CD14-positive monocyte (primary cell): ENCODE data around the gene PKIB. TPM values are rescaled to one million over a fixed set of nuclear protein-coding genes. Genes with fewer than 3 reads are reported as not detected.

Experiments used
- DNase-seq, 3 donors: peaks; one replicate each; pipeline ENCODE4 v3.0.0-alpha.2; 2011 to 2022
- H2AFZ ChIP-seq: 2 replicates; pipeline ENCODE4 v1.6.0; 2012; ENCODE audit warnings: mild to moderate bottlenecking, low read depth, low read length, inconsistent platforms; ENCODE audit not compliant: insufficient read depth, poor library complexity, severe bottlenecking
- H3K27ac ChIP-seq, 2 donors: 1 replicate in 1 of 2; 2 replicates in 1 of 2; pipeline ENCODE4 v1.5.1; 2012 to 2013; ENCODE audit warnings: low read length in 2 of 2, control low read depth in 1 of 2, inconsistent platforms in 1 of 2, low read depth in 1 of 2, mild to moderate bottlenecking in 1 of 2
- H3K27me3 ChIP-seq, 2 donors: one replicate each; pipeline versions ENCODE4 v1.6.0 to v1.6.1; 2011 to 2013; ENCODE audit warnings: low read length in 2 of 2; ENCODE audit not compliant: control insufficient read depth in 2 of 2, insufficient read depth in 2 of 2
- H3K36me3 ChIP-seq, 2 donors: replicated peaks in 1 of 2; 1 replicate in 1 of 2; 2 replicates in 1 of 2; pipeline versions ENCODE4 v1.5.1 to v1.6.1; 2012 to 2013; ENCODE audit warnings: low read length in 2 of 2, control low read depth in 1 of 2, inconsistent platforms in 1 of 2, mild to moderate bottlenecking in 1 of 2; ENCODE audit not compliant: insufficient read depth in 2 of 2, control insufficient read depth in 1 of 2
- H3K4me1 ChIP-seq, 2 donors: 1 replicate in 1 of 2; 2 replicates in 1 of 2; pipeline versions ENCODE4 v1.5.1 to v1.6.1; 2012 to 2013; ENCODE audit warnings: low read length in 2 of 2, control low read depth in 1 of 2, inconsistent platforms in 1 of 2, mild to moderate bottlenecking in 1 of 2, moderate library complexity in 1 of 2; ENCODE audit not compliant: insufficient read depth in 2 of 2, control insufficient read depth in 1 of 2
- H3K4me2 ChIP-seq: replicated peaks from 2 replicates; pipeline ENCODE3; 2012; ENCODE audit warnings: low read length, moderate library complexity, mild to moderate bottlenecking; ENCODE audit not compliant: poor library complexity, severe bottlenecking; ENCODE audit errors: extremely low read depth
- H3K4me3 ChIP-seq, 3 experiments: fragments of 200-600 bp in 1 of 3; sonication (generic) in 1 of 3; replicated peaks in 1 of 3; 1 replicate in 2 of 3; 2 replicates in 1 of 3; pipeline ENCODE4 v1.5.1; 2011 to 2013; ENCODE audit warnings: low read length in 3 of 3, mild to moderate bottlenecking in 3 of 3, control low read depth in 2 of 3, low read depth in 2 of 3, inconsistent platforms in 1 of 3, moderate library complexity in 1 of 3
- H3K79me2 ChIP-seq: 2 replicates; pipeline ENCODE4 v1.6.0; 2012; ENCODE audit warnings: mild to moderate bottlenecking, control low read depth, inconsistent platforms, low read length, moderate library complexity; ENCODE audit not compliant: insufficient read depth
- H3K9ac ChIP-seq: 2 replicates; pipeline ENCODE4 v1.6.0; 2017; ENCODE audit warnings: low read length, mild to moderate bottlenecking; ENCODE audit not compliant: insufficient read depth, poor library complexity, severe bottlenecking
- H3K9me3 ChIP-seq, 2 donors: replicated peaks in 1 of 2; 1 replicate in 1 of 2; 2 replicates in 1 of 2; pipeline versions ENCODE4 v1.5.1 to v1.6.1; 2012 to 2013; ENCODE audit warnings: low read length in 2 of 2, control low read depth in 1 of 2; ENCODE audit not compliant: control insufficient read depth in 1 of 2, insufficient read depth in 1 of 2
- H4K20me1 ChIP-seq: 2 replicates; pipeline ENCODE4 v1.6.0; 2012; ENCODE audit warnings: mild to moderate bottlenecking, low read length, control low read depth, moderate library complexity; ENCODE audit not compliant: insufficient read depth
- H3K27ac Mint-ChIP-seq, 7 donors: one replicate each; pipeline ENCODE4 v1.8.0; 2020; ENCODE audit warnings: mild to moderate bottlenecking in 7 of 7, mixed read lengths in 7 of 7, moderate library complexity in 6 of 7, inconsistent platforms in 2 of 7
- H3K27me3 Mint-ChIP-seq, 3 donors: one replicate each; pipeline ENCODE4 v1.8.0; 2021 to 2022; ENCODE audit warnings: low read depth in 3 of 3, mild to moderate bottlenecking in 3 of 3, mixed read lengths in 3 of 3, moderate library complexity in 3 of 3, inconsistent platforms in 1 of 3
- H3K36me3 Mint-ChIP-seq, 2 donors: one replicate each; pipeline ENCODE4 v1.8.0; 2020; ENCODE audit warnings: mixed read lengths in 2 of 2, inconsistent platforms in 1 of 2, mild to moderate bottlenecking in 1 of 2
- H3K4me1 Mint-ChIP-seq: one replicate; pipeline ENCODE4 v1.8.0; 2020; ENCODE audit warnings: mild to moderate bottlenecking, mixed read lengths
- H3K4me3 Mint-ChIP-seq, 2 donors: one replicate each; pipeline ENCODE4 v1.8.0; 2020; ENCODE audit warnings: mild to moderate bottlenecking in 2 of 2, mixed read lengths in 2 of 2, moderate library complexity in 1 of 2
- H3K9me3 Mint-ChIP-seq, 7 donors: one replicate each; pipeline ENCODE4 v1.8.0; 2020 to 2022; ENCODE audit warnings: mixed read lengths in 7 of 7, mild to moderate bottlenecking in 6 of 7, moderate library complexity in 6 of 7, inconsistent platforms in 2 of 7
- CTCF ChIP-seq: fragments of 200-600 bp; IDR thresholded peaks from one replicate; pipeline ENCODE4 v1.8.0; 2022; ENCODE audit warnings: antibody characterized with exemption, mild to moderate bottlenecking
- WGBS: methylation state at CpG from one replicate; pipeline ENCODE4 v1.1.5; 2013; ENCODE audit warnings: missing lambda C conversion rate; ENCODE audit not compliant: insufficient coverage; 5-methylcytosine and 5-hydroxymethylcytosine counted together
- intact Hi-C, 2 donors: fragments of 100-400 bp; cut with micrococcal nuclease; formaldehyde crosslinking; loops; one replicate each; pipeline versions ENCODE4 v1.15.0 to v1.15.1; 2023
- polyA plus RNA-seq, 3 donors: library from polyadenylated mRNA; depleted of rRNA in 1 of 3; unstranded in 2 of 3; stranded (reverse) in 1 of 3; fragments of 300-500 nt in 2 of 3; fragments of >200 nt in 1 of 3; fragmentation: Illumina TruSeq in 2 of 3; gene quantifications; 1 replicate in 2 of 3; 2 replicates in 1 of 3; pipeline ENCODE4 v1.2.3, GENCODE V29; 2012 to 2021

PKIB gene
- polyA plus RNA-seq, 3 donors, result 1.3 to 2.0 (median 1.4) TPM

- no CpG with 5 or more reads among the region's 2 CpGs for WGBS
- Mint-ChIP-seq H3K27me3 (peaks cover 0 to 6% (median 1%) of the 10 kb centered on the region in 3 donors), H3K4me1 (peaks cover 12% of the 10 kb centered on the region), H3K4me3 (no peak overlapping the region), H3K36me3 (no peaks in the 10 kb centered on the region), H3K9me3 (peaks cover 2 to 9% (median 3%) of the 10 kb centered on the region in 7 donors), H3K27ac (no peak overlapping the region)
- TF ChIP-seq CTCF, result no peak
- H3K4me1 ChIP-seq, result peaks cover 9 to 14% of the 10 kb centered on the region in 2 donors
- no peaks in the 10 kb centered on the region for H3K79me2 ChIP-seq
- intact Hi-C loops, result no loop called here
- no peaks in the 10 kb centered on the region for H3K27me3 ChIP-seq
- no peaks in the 10 kb centered on the region for H3K36me3 ChIP-seq
- H3K9ac ChIP-seq, result no peak overlapping the region
- H2AFZ ChIP-seq, result no peak overlapping the region
- no peaks in the 10 kb centered on the region for H4K20me1 ChIP-seq
- H3K9me3 ChIP-seq, result peaks cover 0 to 7% of the 10 kb centered on the region in 2 donors
- no peak overlapping the region for H3K4me2 ChIP-seq
- no peak for DNase-seq
- H3K4me3 ChIP-seq, result no peak overlapping the region
- no peak overlapping the region for H3K27ac ChIP-seq
Observed at GRCh38 chr6:122676688-122677087, 66.5 kb downstream of the PKIB start.

GRCh38 chr6:122677406-122677805 is 67.2 kb downstream of the PKIB start:
- intact Hi-C loops, result no loop called here
- peaks cover 12% of the 10 kb centered on the region for H3K4me1 Mint-ChIP-seq
- peaks cover 2 to 9% (median 3%) of the 10 kb centered on the region in 7 donors for H3K9me3 Mint-ChIP-seq

More at GRCh38 chr6:122677406-122677805, 67.2 kb downstream of the PKIB start:
- H3K4me2 ChIP-seq, result no peak overlapping the region
- WGBS, result 100% methylated on average over 1 of the region's 1 CpG
- no peak overlapping the region for H2AFZ ChIP-seq
- no peaks in the 10 kb centered on the region for H3K36me3 Mint-ChIP-seq
- H3K79me2 ChIP-seq, result no peaks in the 10 kb centered on the region
- H3K9ac ChIP-seq, result no peak overlapping the region
- DNase-seq, result no peak
- no peak overlapping the region for H3K27ac Mint-ChIP-seq
- H3K27me3 Mint-ChIP-seq, result peaks cover 0 to 6% (median 1%) of the 10 kb centered on the region in 3 donors
- peaks cover 0 to 7% of the 10 kb centered on the region in 2 donors for H3K9me3 ChIP-seq
- H3K4me3 ChIP-seq, result no peak overlapping the region
- no peak overlapping the region for H3K27ac ChIP-seq
- no peaks in the 10 kb centered on the region for H3K27me3 ChIP-seq
- no peaks in the 10 kb centered on the region for H3K36me3 ChIP-seq
- no peaks in the 10 kb centered on the region for H4K20me1 ChIP-seq
- peaks cover 9 to 14% of the 10 kb centered on the region in 2 donors for H3K4me1 ChIP-seq
- H3K4me3 Mint-ChIP-seq, result no peak overlapping the region
- no peak for TF ChIP-seq CTCF
